ENCODE results near the gene PCCA. TPM values are rescaled to one million over a fixed set of nuclear protein-coding genes. Genes with fewer than 3 reads are reported as not detected.

Gene PCCA
- total and polyA plus RNA-seq, 4 donors, result 8.3 to 71.8 (median 22.8) TPM

GRCh38 chr13:100156788-100157187 is 67.9 kb downstream of the PCCA start:
- no peak overlapping the region for H3K9ac ChIP-seq (ENCODE audit: insufficient read depth in 1 of 2, low read length in 2 of 2)
- H3K9me3 ChIP-seq (ENCODE audit: control insufficient read depth in 4 of 4, insufficient read depth in 3 of 4, low read length in 3 of 4), result no peaks in the 10 kb centered on the region
- no peak for TF ChIP-seq CTCF (IDR thresholded peaks at IDR 0.05; ENCODE audit: control extremely low read depth, extremely low read depth)
- no peak for DNase-seq
- 67 to 85% methylated on average over 1 of the region's 1 CpG for WGBS, 2 donors
- H3K27ac ChIP-seq (ENCODE audit: low read depth in 1 of 2, low read length in 1 of 2), result no peak overlapping the region
- H3K36me3 ChIP-seq (ENCODE audit: control insufficient read depth in 4 of 4, insufficient read depth in 4 of 4, low read length in 4 of 4), result peaks cover 3 to 18% (median 12%) of the 10 kb centered on the region in 4 donors
- no peak for ATAC-seq (ENCODE audit: insufficient read depth, low FRiP score)
- H3K4me3 ChIP-seq, result no peak overlapping the region
- no peaks in the 10 kb centered on the region for H3K4me1 ChIP-seq (ENCODE audit: control insufficient read depth in 5 of 5, insufficient read depth in 5 of 5, low read length in 5 of 5)
- H3K27me3 ChIP-seq (ENCODE audit: control insufficient read depth in 3 of 3, insufficient read depth in 3 of 3, low read length in 2 of 3), result no peaks in the 10 kb centered on the region

GRCh38 chr13:100158569-100158968 is 69.7 kb downstream of the PCCA start:
- H3K4me1 ChIP-seq (ENCODE audit: control insufficient read depth in 5 of 5, insufficient read depth in 5 of 5, low read length in 5 of 5), result no peaks in the 10 kb centered on the region
- no peak overlapping the region for H3K27ac ChIP-seq (ENCODE audit: low read depth in 1 of 2, low read length in 1 of 2)
- no peaks in the 10 kb centered on the region for H3K9me3 ChIP-seq (ENCODE audit: control insufficient read depth in 4 of 4, insufficient read depth in 3 of 4, low read length in 3 of 4)
- no peak overlapping the region for H3K9ac ChIP-seq (ENCODE audit: insufficient read depth in 1 of 2, low read length in 2 of 2)
- DNase-seq (no peak), ATAC-seq (ENCODE audit: insufficient read depth, low FRiP score) (no peak)
- 100% methylated on average over 2 of the region's 2 CpGs for WGBS, 2 donors
- TF ChIP-seq CTCF (IDR thresholded peaks at IDR 0.05; ENCODE audit: control extremely low read depth, extremely low read depth), result no peak
- no peaks in the 10 kb centered on the region for H3K27me3 ChIP-seq (ENCODE audit: control insufficient read depth in 3 of 3, insufficient read depth in 3 of 3, low read length in 2 of 3)
- peaks cover 3 to 18% (median 12%) of the 10 kb centered on the region in 4 donors for H3K36me3 ChIP-seq (ENCODE audit: control insufficient read depth in 4 of 4, insufficient read depth in 4 of 4, low read length in 4 of 4)
- H3K4me3 ChIP-seq, result no peak overlapping the region

GRCh38 chr13:100159584-100159983 is 70.7 kb downstream of the PCCA start:
- no peaks in the 10 kb centered on the region for H3K9me3 ChIP-seq (ENCODE audit: control insufficient read depth in 4 of 4, insufficient read depth in 3 of 4, low read length in 3 of 4)
- no peak for TF ChIP-seq CTCF (IDR thresholded peaks at IDR 0.05; ENCODE audit: control extremely low read depth, extremely low read depth)
- no peaks in the 10 kb centered on the region for H3K27me3 ChIP-seq (ENCODE audit: control insufficient read depth in 3 of 3, insufficient read depth in 3 of 3, low read length in 2 of 3)
- H3K36me3 ChIP-seq (ENCODE audit: control insufficient read depth in 4 of 4, insufficient read depth in 4 of 4, low read length in 4 of 4), result peaks cover 3 to 16% (median 12%) of the 10 kb centered on the region in 4 donors
- 76 to 87% methylated on average over 5 of the region's 5 CpGs for WGBS, 2 donors
- H3K4me3 ChIP-seq, result no peak overlapping the region
- ATAC-seq (ENCODE audit: insufficient read depth, low FRiP score) (no peak), DNase-seq (no peak)
- no peaks in the 10 kb centered on the region for H3K4me1 ChIP-seq (ENCODE audit: control insufficient read depth in 5 of 5, insufficient read depth in 5 of 5, low read length in 5 of 5)
- H3K27ac ChIP-seq (ENCODE audit: low read depth in 1 of 2, low read length in 1 of 2), result no peak overlapping the region
- no peak overlapping the region for H3K9ac ChIP-seq (ENCODE audit: insufficient read depth in 1 of 2, low read length in 2 of 2)

- Histone ChIP-seq H3K36me3 (ENCODE audit: control insufficient read depth in 4 of 4, insufficient read depth in 4 of 4, low read length in 4 of 4) (peaks cover 1 to 11% (median 9%) of the 10 kb centered on the region in 4 donors), H3K4me3 (no peak overlapping the region), H3K4me1 (ENCODE audit: control insufficient read depth in 5 of 5, insufficient read depth in 5 of 5, low read length in 5 of 5) (no peaks in the 10 kb centered on the region), H3K27ac (ENCODE audit: low read depth in 1 of 2, low read length in 1 of 2) (no peak overlapping the region), H3K9me3 (ENCODE audit: control insufficient read depth in 4 of 4, insufficient read depth in 3 of 4, low read length in 3 of 4) (no peaks in the 10 kb centered on the region), H3K9ac (ENCODE audit: insufficient read depth in 1 of 2, low read length in 2 of 2) (no peak overlapping the region), H3K27me3 (ENCODE audit: control insufficient read depth in 3 of 3, insufficient read depth in 3 of 3, low read length in 2 of 3) (no peaks in the 10 kb centered on the region)
- ATAC-seq (ENCODE audit: insufficient read depth, low FRiP score) (no peak), DNase-seq (no peak)
- no peak for TF ChIP-seq CTCF (IDR thresholded peaks at IDR 0.05; ENCODE audit: control extremely low read depth, extremely low read depth)
- WGBS, 2 donors, result 91 to 94% methylated on average over 3 of the region's 3 CpGs
These were observed 71.6 kb downstream of the PCCA start for GRCh38 chr13:100160450-100160849.

All from lung (tissue), 12 donors.